Activated CD4-positive, alpha-beta T cell treated with anti-CD3 and anti-CD28 coated beads, Interleukin-2, amount 50 U/mL, for 16 hours (primary cell): ENCODE measurements around the gene PTPN18.
A peak's percentile ranks its signal among the peaks of the same experiment; 100 is the strongest.

Experiments used
- DNase-seq: peaks from one replicate; pipeline ENCODE4 v3.0.0-alpha.2; 2020

PTPN18 gene

GRCh38 chr2:130368786-130369185, 12.9 kb downstream of the PTPN18 start:
- no peak for DNase-seq

- no peak for DNase-seq
Measured at GRCh38 chr2:130369311-130369964, 13.6 kb downstream of the PTPN18 start.

GRCh38 chr2:130369965-130370341, 14.1 kb downstream of the PTPN18 start:
- no peak for DNase-seq

- peak; percentile 35 for DNase-seq
Measured at GRCh38 chr2:130370490-130370889, 14.6 kb downstream of the PTPN18 start.

GRCh38 chr2:130371723-130372054, 15.8 kb downstream of the PTPN18 start:
- DNase-seq = no peak

GRCh38 chr2:130372055-130372832, 16.4 kb downstream of the PTPN18 start:
- DNase-seq = peak; percentile 87

- peak; percentile 5 for DNase-seq
Measured at GRCh38 chr2:130372833-130373807, 17.3 kb downstream of the PTPN18 start.

GRCh38 chr2:130373808-130374365, 18.0 kb downstream of the PTPN18 start:
- no peak for DNase-seq

GRCh38 chr2:130374587-130375290, 18.9 kb downstream of the PTPN18 start:
- DNase-seq = no peak

GRCh38 chr2:130375291-130376266, 19.7 kb downstream of the PTPN18 start:
- no peak for DNase-seq

- peak; percentile 34 for DNase-seq
Measured at GRCh38 chr2:130376433-130377293, 20.8 kb downstream of the PTPN18 start.

GRCh38 chr2:130377491-130377890, 21.6 kb downstream of the PTPN18 start:
- no peak for DNase-seq

GRCh38 chr2:130378206-130378897, 22.5 kb downstream of the PTPN18 start:
- no peak for DNase-seq

- DNase-seq = no peak
Measured at GRCh38 chr2:130378898-130379214, 23.0 kb downstream of the PTPN18 start.

- DNase-seq = no peak
Measured at GRCh38 chr2:130380096-130380934, 24.5 kb downstream of the PTPN18 start.

GRCh38 chr2:130381145-130381544, 25.3 kb downstream of the PTPN18 start:
- no peak for DNase-seq

GRCh38 chr2:130381619-130382018, 25.8 kb downstream of the PTPN18 start:
- DNase-seq = no peak

GRCh38 chr2:130382313-130382917, 26.6 kb downstream of the PTPN18 start:
- DNase-seq = no peak
